WI38 (cell line): Measurements from ENCODE around the gene TMEM95.

Source experiments
- H3K4me3 ChIP-seq: 2 replicates; pipeline ENCODE4 v1.5.1; 2011; ENCODE audit warnings: low read depth, mild to moderate bottlenecking, control low read depth, low read length
- TF ChIP-seq, protein P1 (sequence below): IDR thresholded peaks from 2 replicates; pipeline ENCODE4 v1.5.1; 2012; ENCODE audit warnings: low read depth, mild to moderate bottlenecking, control low read depth, low read length

The TMEM95 gene

DNA sequence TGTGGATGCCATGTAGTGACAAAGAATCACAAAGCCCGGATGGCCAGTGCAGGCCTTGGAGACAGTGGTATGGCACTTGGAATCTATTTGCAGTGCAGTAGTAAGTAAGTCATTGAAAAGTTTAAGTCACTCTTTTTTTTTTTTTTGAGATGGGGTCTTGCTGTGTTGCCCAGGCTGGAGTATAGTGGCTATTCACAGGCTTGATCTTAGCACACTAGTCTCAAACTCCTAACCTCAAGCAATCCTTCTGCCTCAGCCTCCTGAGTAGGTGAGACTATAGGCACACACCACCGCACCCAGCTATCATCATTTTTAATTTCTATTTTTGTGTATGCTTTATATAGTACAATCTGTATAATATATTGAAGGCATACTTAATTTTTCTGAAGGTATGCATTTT, 43.7 kb downstream of the TMEM95 start:
- TF ChIP-seq, protein P1, sequence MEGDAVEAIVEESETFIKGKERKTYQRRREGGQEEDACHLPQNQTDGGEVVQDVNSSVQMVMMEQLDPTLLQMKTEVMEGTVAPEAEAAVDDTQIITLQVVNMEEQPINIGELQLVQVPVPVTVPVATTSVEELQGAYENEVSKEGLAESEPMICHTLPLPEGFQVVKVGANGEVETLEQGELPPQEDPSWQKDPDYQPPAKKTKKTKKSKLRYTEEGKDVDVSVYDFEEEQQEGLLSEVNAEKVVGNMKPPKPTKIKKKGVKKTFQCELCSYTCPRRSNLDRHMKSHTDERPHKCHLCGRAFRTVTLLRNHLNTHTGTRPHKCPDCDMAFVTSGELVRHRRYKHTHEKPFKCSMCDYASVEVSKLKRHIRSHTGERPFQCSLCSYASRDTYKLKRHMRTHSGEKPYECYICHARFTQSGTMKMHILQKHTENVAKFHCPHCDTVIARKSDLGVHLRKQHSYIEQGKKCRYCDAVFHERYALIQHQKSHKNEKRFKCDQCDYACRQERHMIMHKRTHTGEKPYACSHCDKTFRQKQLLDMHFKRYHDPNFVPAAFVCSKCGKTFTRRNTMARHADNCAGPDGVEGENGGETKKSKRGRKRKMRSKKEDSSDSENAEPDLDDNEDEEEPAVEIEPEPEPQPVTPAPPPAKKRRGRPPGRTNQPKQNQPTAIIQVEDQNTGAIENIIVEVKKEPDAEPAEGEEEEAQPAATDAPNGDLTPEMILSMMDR: no peak
- no peak overlapping the region for H3K4me3 ChIP-seq

DNA sequence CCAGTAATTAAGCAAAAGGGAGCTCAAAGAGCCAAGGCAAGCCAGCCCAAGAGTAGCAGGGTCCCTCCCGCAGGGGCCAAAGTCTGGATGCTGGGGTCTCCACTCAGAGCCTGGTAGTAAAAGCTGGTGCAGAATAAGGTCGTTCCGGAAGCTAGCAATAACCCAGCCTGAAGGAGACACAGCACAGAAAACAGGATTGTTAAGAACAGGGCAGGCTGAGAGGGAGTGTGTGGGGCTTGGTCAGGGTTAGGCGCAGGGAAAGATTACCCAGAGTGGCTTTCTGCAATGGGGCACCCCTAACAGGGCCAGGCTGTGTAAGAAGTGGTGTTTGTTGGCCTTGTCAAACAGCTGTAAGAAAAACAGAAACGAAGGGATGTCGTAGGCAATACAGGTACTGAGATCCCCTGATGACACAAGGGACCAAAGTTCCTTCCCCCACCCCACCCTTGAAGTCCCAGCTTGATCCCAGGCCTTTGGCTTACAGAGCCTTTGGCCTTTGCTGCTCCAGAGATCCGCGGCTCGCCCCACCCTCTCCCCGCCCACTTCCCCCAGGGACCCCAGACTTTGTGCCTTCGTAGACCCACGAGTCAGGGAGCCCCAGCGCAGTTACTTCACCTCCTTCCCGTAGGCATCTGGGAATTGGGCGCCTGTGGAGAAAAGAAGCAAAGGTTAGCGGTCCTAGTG, 48.2 kb downstream of the TMEM95 start:
- TF ChIP-seq, protein P1: no peak
- peak overlapping the region; percentile 75 for H3K4me3 ChIP-seq

DNA sequence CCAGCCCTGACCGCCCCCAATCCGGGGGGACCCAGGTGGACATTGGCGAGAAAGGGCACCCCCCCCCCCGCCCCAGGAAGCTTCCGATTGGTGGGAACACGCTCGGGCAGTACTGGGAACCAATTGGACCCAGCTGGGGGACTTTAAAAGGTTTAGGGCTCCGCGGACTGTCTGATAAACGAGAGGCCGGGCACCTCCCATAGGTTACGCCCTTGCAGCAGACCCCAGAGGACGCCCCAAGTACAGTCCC, 48.7 kb downstream of the TMEM95 start:
- peak overlapping the region; percentile 75 for H3K4me3 ChIP-seq
- TF ChIP-seq, protein P1: no peak

DNA sequence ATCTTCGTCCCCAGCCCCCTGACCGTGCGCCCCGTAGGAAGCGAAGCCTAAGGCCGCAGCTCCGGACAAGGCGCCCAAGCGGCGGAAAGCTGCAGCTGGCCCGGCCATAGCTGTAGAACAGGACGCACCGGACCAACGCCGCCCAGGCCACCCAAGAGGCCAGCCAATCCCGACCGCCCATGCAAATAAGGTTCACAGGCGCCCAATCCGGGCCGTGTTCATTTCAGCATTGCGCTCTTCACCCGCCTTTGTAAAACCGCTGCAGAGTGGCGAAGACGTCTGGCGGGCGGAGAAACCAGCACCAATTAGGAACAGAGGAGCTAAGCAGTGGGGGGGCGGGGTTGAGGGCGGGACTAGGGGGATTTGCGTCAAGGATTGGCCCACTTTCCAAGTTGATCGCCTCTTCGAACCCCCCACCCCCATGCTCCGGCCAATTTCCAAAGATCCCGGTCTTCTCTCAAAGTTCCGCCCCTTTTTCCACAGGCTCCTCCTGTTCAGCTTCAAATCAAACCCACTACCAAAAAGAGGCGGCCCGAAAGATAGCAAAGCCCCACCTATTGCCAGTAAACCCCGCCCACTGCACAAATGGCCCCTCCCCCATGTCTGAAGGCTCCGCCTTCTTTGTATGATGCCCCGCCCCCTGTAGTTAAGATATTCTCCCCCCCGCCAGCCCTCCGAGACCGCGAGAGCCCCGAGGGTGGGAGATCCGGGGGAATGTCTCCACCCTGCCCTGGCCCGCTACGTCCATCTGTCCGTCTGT, 49.2 kb downstream of the TMEM95 start, which contains the start of gene TMEM256:
Gene TMEM256, minus strand, starts transcription at position 121 of the 760 bp plus-strand sequence. Its CDS starts 13 bp downstream, at position 108.
- TF ChIP-seq, protein P1: no peak
- peak within 1 kb of the TSS; percentile 75 for H3K4me3 ChIP-seq

DNA sequence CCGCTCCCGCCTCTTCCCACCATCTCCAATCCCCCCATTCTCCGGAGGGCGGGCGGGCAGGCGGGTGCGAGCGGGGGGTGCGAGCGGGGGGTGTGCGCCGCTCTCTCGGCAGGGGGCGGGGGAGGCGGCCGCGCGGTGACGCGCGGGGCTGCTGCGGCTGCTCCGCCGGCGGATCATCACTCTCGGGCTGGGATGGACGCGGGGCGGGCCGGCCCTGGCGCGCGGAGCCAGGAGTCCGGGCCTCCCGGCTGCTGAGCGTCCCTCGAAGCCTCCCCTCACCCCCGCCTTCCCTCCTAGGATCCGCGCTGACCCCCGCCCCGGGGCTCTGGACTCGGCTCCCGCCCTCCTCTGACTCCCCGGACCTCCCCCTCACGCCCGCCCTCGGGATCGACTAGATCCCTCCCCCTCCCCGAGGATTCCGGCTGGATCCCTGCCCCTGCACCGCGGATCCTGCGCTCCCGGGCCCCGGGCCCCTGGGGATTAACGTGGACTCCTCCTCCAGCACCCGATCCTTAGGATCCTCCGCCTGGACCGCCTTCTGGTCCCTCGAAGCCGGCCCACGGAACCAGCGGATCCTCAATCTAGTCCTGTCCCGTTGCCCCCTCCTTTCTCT, 49.9 kb downstream of the TMEM95 start:
- peak overlapping the region; percentile 75 for H3K4me3 ChIP-seq
- TF ChIP-seq, protein P1: no peak

DNA sequence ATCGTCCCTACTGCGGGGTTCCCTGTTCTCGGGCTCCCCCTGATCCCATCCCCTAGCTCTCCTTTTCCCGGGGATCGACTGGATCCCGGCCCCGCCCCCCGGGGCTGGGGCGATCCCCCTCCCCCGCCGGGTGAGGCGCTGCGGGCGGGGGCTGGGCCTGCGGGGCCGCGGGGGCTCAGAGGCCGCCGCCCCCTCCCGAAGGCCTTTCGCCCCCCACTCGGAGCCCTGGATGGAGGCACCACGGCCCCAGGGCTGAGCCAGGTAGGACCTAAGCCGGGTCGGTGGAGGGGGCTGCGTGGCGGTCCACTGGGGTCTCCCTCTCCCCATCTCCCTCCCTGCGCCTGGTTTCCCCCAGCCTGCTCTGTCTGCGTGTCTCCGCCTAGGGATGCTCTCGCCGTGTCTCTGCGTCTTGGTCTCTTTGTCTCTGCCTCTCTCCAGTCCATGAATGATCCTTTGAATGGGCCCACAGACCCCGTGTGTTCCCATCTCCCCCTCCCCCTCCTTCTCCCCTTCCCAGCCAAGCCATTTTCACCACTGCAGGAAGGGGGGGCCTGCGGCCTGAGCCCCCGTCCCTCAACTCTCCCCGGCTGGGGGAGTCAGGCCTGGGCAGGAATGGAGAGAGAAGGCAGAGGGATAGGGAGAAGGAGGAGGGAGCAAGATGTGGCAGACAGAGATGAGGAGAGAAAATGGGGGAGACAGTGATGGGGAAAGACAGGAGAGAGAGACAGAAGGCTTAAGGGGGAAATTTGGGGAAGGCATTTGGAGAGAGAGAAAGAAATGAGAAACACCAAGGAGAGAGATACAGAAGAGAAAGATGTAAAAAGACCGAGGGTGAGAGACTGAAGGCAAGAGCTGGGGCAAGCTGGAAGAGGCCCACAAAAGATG, 50.6 kb downstream of the TMEM95 start:
- TF ChIP-seq, protein P1: no peak

More for the DNA sequence above, 50.6 kb downstream of the TMEM95 start:
- peak overlapping the region; percentile 75 for H3K4me3 ChIP-seq
